ENCODE data around the gene KPNB1. TPM values are rescaled to one million over a fixed set of nuclear protein-coding genes. Genes with fewer than 3 reads are reported as not detected.

KPNB1 gene
- total RNA-seq, 1 experiment from 2014 or later: 742 TPM

DNA sequence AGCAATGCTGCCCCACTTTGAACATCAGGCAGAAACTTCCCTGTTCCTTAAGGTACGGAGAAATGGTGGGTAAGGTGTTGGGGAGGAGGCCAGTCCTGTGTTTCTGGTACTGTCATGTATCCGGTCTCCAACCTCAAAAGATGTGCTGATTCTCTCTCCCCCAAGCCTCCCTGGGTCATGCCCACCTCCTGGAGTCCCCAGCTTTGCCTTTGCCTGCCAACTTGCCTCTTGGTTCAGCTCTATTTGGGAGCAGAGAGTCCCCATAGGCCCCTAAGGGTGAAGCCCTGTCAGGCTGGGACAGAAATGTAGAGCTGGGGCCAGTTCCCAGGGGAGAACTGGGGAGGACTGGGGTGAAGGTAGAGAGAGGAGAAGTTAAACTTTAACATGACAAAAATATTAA is 81.7 kb downstream of the KPNB1 start:
- Histone ChIP-seq H3K27me3 (ENCODE audit: insufficient read depth, low read length) (peaks cover 26% of the 10 kb centered on the region), H3T11ph (ENCODE audit: low read length) (no peak overlapping the region), H3K4me2 (ENCODE audit: insufficient read depth, insufficient read length, low read length) (no peak overlapping the region), H3K14ac (ENCODE audit: insufficient read depth, low read length) (no peak overlapping the region), H3K23ac (ENCODE audit: insufficient read length, low read depth, low read length) (no peak overlapping the region), H2AK5ac (ENCODE audit: insufficient read length, low read length) (no peak overlapping the region), H3K4ac (ENCODE audit: low read depth, low read length) (no peak overlapping the region), H3K9me3 (ENCODE audit: control insufficient read depth, low read depth, low read length) (no peaks in the 10 kb centered on the region), H3K9ac (ENCODE audit: extremely low read depth, insufficient read length, low read length) (no peak overlapping the region), H3K56ac (ENCODE audit: insufficient read length, low read depth, low read length) (no peak overlapping the region), H3K18ac (ENCODE audit: insufficient read length, low read depth, low read length) (no peak overlapping the region), H4K5ac (ENCODE audit: insufficient read length, low read depth, low read length) (no peak overlapping the region), H3K23me2 (ENCODE audit: insufficient read length, low read depth, low read length, poor library complexity, severe bottlenecking) (peaks cover 9% of the 10 kb centered on the region), H3K4me1 (ENCODE audit: insufficient read depth, low read length) (no peaks in the 10 kb centered on the region), H3K27ac (ENCODE audit: insufficient read length, low read depth, low read length) (no peak overlapping the region), H2BK15ac (ENCODE audit: low read depth, low read length) (no peak overlapping the region), H2BK5ac (ENCODE audit: insufficient read length, low read length) (no peak overlapping the region), H2AFZ (ENCODE audit: low read length) (no peak overlapping the region), H2BK120ac (ENCODE audit: low read depth, low read length, poor library complexity, severe bottlenecking) (no peak overlapping the region), H2BK12ac (ENCODE audit: insufficient read length, low read depth, low read length) (no peak overlapping the region), H4K20me1 (ENCODE audit: control insufficient read depth, insufficient read depth, insufficient read length) (no peaks in the 10 kb centered on the region), H2BK20ac (ENCODE audit: low read depth, low read length, poor library complexity, severe bottlenecking) (no peak overlapping the region), H3K79me1 (ENCODE audit: insufficient read depth, low read depth, low read length, poor library complexity, severe bottlenecking) (no peaks in the 10 kb centered on the region), H4K91ac (ENCODE audit: insufficient read length, low read depth, low read length) (no peak overlapping the region), H3K79me2 (ENCODE audit: insufficient read depth, low read length) (no peaks in the 10 kb centered on the region), H4K8ac (replicated peaks; ENCODE audit: insufficient read length, low read depth, low read length) (no peak overlapping the region)
- no CpG with 5 or more reads among the region's 2 CpGs for WGBS (ENCODE audit: extremely low coverage, insufficient read length, low lambda C conversion rate)
- H3K27ac Mint-ChIP-seq: no peak overlapping the region
- H3K4me1 Mint-ChIP-seq: peaks cover 14 to 29% of the 10 kb centered on the region in 2 experiments
- peak; percentile 21 for DNase-seq
- peaks cover 0 to 2% of the 10 kb centered on the region in 2 experiments; a peak in 1 of 5 replicates for H3K9me3 Mint-ChIP-seq
- TF ChIP-seq, protein P1, sequence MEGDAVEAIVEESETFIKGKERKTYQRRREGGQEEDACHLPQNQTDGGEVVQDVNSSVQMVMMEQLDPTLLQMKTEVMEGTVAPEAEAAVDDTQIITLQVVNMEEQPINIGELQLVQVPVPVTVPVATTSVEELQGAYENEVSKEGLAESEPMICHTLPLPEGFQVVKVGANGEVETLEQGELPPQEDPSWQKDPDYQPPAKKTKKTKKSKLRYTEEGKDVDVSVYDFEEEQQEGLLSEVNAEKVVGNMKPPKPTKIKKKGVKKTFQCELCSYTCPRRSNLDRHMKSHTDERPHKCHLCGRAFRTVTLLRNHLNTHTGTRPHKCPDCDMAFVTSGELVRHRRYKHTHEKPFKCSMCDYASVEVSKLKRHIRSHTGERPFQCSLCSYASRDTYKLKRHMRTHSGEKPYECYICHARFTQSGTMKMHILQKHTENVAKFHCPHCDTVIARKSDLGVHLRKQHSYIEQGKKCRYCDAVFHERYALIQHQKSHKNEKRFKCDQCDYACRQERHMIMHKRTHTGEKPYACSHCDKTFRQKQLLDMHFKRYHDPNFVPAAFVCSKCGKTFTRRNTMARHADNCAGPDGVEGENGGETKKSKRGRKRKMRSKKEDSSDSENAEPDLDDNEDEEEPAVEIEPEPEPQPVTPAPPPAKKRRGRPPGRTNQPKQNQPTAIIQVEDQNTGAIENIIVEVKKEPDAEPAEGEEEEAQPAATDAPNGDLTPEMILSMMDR (conservative IDR thresholded peaks at IDR 0.05): no peak
- H3K27me3 Mint-ChIP-seq (ENCODE audit: low read depth): peaks cover 79% of the 10 kb centered on the region
- no peak overlapping the region for H3K4me3 Mint-ChIP-seq
- no peaks in the 10 kb centered on the region; a peak in 1 of 7 replicates for H3K36me3 Mint-ChIP-seq (ENCODE audit: insufficient read depth in 1 of 3, low read depth in 3 of 3)
